ENCODE data around the gene MYL5.

MYL5 gene

GRCh38 chr4:675036-675882, 917 bp downstream of the MYL5 start:
- no peak for DNase-seq

- no peak for DNase-seq
Observed at GRCh38 chr4:675980-676870, 1.9 kb downstream of the MYL5 start.

DNA sequence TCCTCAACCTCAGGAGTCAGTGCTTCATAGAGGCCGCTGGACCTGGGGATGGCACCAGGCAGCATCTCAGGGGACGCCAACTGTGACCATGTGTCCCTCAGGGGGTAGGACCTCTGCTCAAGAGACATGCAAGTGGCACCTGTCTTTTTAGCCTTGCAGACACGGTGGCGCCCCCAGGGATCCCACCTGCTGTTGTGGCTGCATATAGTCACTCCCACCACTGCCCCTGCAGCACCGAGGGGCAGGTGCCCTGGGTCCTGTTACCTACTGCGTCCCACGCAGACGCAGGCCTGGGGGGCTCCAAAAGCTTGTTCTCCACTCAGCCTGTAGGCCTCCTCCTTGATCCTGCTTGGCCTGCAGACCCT, 2.5 kb downstream of the MYL5 start:
- DNase-seq: no peak

DNA sequence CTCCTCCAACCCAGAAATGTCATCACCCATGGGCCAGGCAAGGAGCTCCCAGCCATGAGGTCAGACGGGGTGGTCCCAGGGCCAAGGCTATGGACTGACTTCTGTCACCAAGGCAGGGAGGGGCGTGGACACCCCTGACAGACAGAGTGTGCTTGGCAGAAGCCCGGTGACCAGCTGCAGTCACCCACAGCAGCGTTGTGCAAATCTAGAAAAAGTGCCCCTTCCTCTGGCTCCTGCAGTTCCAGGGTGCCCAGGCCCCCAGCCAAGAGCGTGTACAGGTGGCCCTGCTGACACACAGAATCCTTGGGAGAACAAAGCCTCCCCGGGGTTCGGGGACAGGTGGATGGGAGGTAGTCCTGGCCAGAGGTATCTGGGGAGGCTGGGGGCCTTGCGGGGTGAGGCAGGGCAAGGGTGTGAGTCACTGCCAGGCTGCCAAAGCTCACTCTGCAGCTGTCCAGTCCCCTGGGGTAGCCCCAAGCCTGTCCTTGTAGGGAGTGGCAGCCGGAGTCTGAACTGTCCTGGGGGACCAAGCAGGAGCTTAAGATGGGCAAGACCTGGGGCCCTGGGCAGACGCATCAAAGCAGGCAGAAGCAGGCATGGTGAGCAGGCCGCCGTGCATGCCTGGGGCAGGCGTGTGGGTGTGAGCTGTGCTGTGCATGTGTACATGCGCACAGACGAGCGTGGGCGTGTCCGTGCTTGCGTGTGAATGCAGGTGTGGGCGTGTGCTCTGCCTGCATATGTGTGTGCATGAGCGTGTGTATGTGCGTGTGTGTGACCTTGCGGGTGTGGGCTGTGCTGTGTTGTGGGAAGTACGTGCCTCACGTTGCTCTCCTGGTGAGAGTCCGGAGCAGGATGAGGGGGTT, 3.3 kb downstream of the MYL5 start:
- peak; percentile 97 for DNase-seq

GRCh38 chr4:678331-679103, 4.2 kb downstream of the MYL5 start:
- DNase-seq: no peak

DNA sequence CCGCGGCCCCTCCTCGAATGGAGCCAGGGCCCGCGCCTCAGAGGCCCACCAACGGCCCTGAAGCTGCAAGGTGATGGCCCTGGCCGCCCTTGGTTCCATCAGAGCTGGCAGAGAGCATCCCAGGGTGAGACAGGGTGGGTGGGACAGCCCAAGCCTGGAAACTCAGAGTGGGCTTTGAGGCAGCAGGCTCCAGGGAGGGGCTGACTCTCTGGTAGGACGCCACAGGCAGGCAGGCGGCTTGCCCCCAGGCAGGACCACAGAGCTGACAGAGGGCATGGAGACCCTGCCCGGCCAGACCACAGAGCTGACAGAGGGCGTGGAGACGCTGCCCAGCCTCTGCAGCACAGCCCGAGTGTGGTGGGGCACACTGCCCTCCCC, 4.8 kb downstream of the MYL5 start:
- no peak for DNase-seq

DNA sequence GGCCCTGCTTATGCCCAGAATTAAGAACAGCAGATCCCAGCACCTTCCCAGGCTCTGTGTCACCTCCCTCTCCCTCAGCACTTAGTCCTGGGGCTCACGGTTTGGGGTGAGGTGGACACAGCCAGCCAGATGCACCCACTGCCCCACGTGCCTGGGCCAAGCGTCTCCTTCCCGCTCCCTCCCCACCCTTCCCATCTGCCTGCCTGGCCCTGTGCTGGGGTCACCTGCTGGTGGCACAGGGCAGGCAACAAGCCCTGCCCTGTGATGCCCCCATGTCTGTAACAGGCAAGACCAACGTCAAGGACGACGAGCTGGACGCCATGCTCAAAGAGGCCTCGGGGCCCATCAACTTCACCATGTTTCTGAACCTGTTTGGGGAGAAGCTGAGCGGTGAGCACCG, 5.3 kb downstream of the MYL5 start:
- no peak for DNase-seq

DNA sequence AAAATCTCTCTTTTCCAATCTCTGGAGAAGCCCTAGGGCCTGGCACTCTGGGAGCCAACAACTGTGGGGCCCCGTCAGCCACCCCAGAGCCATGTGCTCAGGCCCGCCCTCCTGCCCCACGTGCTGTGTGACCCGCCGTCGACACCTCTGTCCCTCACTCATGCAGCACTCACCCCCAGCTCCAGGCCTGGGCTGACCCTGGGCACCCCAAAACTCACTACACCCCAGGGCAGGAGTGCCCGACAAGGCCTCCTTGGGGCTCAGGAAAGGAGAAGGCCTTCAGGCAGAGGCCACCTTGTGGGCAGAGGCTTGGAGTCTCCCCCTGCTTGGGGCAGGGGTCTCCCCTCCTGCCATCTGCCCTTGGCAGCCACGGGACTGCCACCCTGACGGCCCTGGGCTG, 5.7 kb downstream of the MYL5 start:
- no peak for DNase-seq

DNA sequence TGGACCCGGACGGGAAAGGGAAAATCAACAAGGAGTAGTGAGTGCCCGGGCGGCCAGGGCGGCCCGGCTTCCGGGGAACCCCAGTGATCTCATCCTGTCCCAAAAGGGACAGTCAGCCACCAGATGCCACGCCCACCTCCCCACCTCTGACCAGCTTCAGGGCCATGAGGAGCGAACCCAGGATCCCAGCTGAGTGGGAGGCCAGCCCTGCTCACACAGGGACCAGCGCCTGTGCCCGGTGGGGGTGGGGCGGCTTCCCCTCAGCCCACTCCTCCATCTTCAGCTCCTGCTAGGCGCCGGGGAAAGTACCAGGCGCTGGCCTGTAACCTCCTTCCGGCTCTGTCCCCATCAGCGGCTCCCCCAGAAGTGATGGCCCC, 6.2 kb downstream of the MYL5 start:
- DNase-seq: peak; percentile 78

- peak; percentile 93 for DNase-seq
Observed at GRCh38 chr4:680928-681645, 6.7 kb downstream of the MYL5 start.

DNA sequence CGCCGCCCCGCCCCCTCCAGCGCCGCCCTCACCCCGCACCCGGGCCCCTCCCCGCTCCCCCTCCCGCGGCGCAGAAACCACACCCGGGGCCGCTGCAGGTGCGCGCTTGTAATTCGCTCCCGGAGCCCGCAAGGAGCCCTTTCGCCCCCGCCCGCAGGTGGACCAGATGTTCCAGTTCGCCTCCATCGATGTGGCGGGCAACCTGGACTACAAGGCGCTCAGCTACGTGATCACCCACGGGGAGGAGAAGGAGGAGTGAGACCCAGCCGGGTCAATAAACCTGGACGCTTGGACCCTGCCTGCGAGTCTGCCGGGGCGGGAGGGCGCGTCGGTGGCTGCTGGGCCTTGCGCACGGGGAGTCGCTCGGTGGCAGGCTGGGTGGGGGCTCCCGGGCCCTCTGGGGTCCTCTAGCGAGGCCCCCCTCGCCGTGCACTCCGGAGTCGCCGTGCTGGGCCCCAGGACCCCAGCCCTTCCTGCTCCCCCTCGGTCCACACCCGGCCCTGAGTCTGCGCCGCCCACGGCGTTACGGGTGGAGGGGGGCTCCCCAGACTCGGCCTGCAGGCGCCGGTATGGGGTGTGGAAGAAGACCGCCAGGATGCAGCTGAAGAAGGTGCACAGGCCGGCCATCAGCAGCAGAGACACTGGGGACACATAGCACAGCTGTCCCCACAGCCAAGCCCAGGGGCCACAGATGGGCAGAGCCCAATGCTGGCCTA, 7.6 kb downstream of the MYL5 start:
- DNase-seq: peak; percentile 97

- peak; percentile 97 for DNase-seq
Observed at GRCh38 chr4:682490-683172, 8.3 kb downstream of the MYL5 start.

DNA sequence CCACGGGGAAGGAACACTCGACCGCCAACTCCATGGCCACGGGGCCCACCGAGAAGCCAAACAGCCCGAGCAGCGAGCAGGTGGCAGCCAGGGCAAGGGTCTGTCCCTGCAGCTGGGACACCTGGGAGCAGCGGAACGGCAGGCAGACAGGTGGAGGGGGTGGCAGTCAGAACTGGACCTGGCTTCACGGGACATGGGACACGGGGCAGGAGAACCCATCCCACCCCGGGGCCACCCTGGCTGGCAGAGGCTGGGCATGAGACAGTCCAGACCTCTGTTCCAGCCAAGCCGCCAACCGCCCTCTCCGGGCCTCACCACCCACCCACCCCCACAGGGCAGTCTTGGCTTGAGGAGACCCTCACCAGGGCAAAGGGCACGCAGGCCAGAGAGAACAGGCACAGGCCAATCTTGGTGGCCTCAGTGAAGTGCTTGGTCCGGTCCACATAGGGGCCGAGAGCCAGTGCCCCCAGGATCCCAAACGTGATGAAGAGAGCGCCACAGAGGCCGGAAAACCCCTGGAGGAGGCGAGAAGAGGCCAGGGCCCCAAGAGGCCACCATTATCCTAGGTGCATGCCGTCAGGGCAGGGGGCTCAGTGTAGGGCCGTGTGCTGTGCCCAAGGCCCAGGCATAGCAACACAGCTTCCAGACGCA, 9.0 kb downstream of the MYL5 start:
- DNase-seq: no peak

- DNase-seq: peak; percentile 87
Observed at GRCh38 chr4:683982-684622, 9.8 kb downstream of the MYL5 start.

DNA sequence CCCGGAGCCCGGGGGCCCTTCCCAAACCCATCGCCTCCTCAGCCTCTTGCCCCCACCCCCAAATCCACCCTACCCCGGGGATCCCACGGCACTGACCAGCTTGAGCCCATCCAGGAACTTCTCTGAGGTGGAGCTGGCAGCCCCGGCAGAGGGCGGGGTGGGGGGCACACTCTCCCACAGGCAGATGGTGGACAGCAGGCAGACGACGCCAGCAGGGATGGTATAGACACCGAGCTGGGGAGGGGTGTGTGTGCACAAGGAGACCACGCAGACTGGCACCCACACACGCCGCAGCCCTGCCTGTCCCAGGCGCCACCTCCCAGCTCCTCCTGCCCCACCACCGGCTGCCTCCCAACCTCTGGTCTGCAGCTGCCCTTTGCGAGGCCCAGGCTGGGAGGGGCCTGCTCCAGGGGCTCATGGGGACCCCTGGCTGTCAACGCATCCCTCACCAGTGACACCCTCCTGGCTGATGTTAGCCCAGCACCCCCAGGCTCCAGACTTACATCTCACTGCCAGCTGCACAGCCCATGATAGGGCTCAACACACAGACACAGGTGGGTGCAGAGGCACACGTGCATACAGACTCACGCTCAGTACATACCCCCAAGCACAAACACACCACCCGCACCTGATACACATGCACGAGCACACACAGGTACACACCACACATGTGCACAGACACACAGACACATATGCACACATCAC, 10.4 kb downstream of the MYL5 start:
- DNase-seq: no peak

- DNase-seq: no peak
Observed at GRCh38 chr4:685679-686412, 11.5 kb downstream of the MYL5 start.

GRCh38 chr4:686413-687040, 12.2 kb downstream of the MYL5 start:
- no peak for DNase-seq
